ENCODE results near the gene CFAP300.

Gene CFAP300

DNA sequence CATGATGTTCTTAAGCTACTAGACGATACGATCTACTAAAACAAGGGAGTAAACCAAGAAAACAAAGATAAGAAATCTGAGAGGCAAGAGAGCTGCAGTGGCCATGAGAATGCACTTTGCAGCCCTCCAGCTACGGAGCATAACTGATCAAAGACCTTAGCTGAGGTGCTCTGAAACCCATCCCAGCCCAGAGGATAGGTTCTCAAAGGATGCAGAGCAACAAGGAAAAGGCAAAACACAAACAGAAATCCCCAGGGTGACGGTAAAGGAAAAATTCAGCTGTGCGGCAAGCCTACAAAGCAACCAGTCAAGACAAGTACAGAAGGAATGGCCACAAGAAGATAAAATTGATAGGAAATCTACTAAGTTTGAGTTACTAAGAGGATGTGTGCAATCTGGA is 32.5 kb upstream of the CFAP300 start:
- TF ChIP-seq TAF1 (IDR thresholded peaks at IDR 0.05; ENCODE audit: borderline replicate concordance, insufficient read depth, low read length) (no peak), SIN3A (IDR thresholded peaks at IDR 0.05; ENCODE audit: borderline replicate concordance, insufficient read depth, low read length) (no peak), POLR2AphosphoS5 (IDR thresholded peaks at IDR 0.05; ENCODE audit: low read depth, low read length) (no peak), FOXP2 (optimal IDR thresholded peaks at IDR 0.05; ENCODE audit: borderline replicate concordance, extremely low read depth, extremely low read length, insufficient read depth) (no peak)
- TF ChIP-seq, protein P1, sequence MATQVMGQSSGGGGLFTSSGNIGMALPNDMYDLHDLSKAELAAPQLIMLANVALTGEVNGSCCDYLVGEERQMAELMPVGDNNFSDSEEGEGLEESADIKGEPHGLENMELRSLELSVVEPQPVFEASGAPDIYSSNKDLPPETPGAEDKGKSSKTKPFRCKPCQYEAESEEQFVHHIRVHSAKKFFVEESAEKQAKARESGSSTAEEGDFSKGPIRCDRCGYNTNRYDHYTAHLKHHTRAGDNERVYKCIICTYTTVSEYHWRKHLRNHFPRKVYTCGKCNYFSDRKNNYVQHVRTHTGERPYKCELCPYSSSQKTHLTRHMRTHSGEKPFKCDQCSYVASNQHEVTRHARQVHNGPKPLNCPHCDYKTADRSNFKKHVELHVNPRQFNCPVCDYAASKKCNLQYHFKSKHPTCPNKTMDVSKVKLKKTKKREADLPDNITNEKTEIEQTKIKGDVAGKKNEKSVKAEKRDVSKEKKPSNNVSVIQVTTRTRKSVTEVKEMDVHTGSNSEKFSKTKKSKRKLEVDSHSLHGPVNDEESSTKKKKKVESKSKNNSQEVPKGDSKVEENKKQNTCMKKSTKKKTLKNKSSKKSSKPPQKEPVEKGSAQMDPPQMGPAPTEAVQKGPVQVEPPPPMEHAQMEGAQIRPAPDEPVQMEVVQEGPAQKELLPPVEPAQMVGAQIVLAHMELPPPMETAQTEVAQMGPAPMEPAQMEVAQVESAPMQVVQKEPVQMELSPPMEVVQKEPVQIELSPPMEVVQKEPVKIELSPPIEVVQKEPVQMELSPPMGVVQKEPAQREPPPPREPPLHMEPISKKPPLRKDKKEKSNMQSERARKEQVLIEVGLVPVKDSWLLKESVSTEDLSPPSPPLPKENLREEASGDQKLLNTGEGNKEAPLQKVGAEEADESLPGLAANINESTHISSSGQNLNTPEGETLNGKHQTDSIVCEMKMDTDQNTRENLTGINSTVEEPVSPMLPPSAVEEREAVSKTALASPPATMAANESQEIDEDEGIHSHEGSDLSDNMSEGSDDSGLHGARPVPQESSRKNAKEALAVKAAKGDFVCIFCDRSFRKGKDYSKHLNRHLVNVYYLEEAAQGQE (IDR thresholded peaks at IDR 0.05; ENCODE audit: insufficient read depth in 1 of 2, low read depth in 2 of 2, low read length in 2 of 2): no peak

DNA sequence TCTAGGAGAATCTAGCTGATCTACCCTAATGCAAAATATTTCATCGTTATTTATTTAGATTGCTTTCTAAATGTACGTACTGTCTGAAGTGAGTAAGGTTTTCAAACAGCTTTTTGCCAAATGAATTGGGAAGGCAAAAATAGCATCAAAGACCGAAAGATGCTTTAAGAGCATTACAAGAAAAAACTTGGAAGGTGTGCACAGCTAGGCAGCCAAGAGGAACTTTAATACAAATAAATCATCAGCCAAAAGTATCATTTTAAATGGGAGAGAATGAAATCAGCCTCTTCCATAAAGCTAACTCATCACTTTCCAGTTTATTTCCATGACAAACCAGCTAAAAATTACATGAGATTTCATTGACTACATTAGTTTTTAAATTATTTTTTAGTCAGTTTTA is 30.2 kb upstream of the CFAP300 start:
- TF ChIP-seq, protein P1 (IDR thresholded peaks at IDR 0.05; ENCODE audit: insufficient read depth in 1 of 2, low read depth in 2 of 2, low read length in 2 of 2): no peak
- no peak for TF ChIP-seq SIN3A (IDR thresholded peaks at IDR 0.05; ENCODE audit: borderline replicate concordance, insufficient read depth, low read length)
- TF ChIP-seq POLR2AphosphoS5 (IDR thresholded peaks at IDR 0.05; ENCODE audit: low read depth, low read length): no peak
- no peak for TF ChIP-seq TAF1 (IDR thresholded peaks at IDR 0.05; ENCODE audit: borderline replicate concordance, insufficient read depth, low read length)
- TF ChIP-seq FOXP2 (optimal IDR thresholded peaks at IDR 0.05; ENCODE audit: borderline replicate concordance, extremely low read depth, extremely low read length, insufficient read depth): no peak

DNA sequence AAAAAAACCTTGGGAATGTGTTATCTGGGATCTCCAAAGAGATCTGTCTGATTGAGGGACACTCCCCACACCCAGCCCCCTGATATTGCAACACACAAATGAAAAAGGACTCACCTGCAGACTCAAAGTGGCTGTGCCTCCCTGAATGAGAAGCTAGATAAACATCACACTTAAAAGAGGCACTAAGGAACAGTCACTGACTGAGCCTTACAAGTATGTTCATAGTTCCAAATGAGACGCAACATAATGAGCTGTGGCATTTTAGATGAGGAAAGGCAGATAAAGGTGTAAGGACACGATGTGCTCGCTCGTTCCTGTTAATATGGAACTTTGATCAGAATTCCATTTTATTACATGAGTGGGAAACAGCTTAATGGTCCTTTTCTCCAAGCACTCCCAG is 21.0 kb upstream of the CFAP300 start:
- TF ChIP-seq POLR2AphosphoS5 (IDR thresholded peaks at IDR 0.05; ENCODE audit: low read depth, low read length): no peak
- TF ChIP-seq FOXP2 (optimal IDR thresholded peaks at IDR 0.05; ENCODE audit: borderline replicate concordance, extremely low read depth, extremely low read length, insufficient read depth): no peak
- no peak for TF ChIP-seq TAF1 (IDR thresholded peaks at IDR 0.05; ENCODE audit: borderline replicate concordance, insufficient read depth, low read length)
- TF ChIP-seq, protein P1 (IDR thresholded peaks at IDR 0.05; ENCODE audit: insufficient read depth in 1 of 2, low read depth in 2 of 2, low read length in 2 of 2): no peak
- TF ChIP-seq SIN3A (IDR thresholded peaks at IDR 0.05; ENCODE audit: borderline replicate concordance, insufficient read depth, low read length): no peak

DNA sequence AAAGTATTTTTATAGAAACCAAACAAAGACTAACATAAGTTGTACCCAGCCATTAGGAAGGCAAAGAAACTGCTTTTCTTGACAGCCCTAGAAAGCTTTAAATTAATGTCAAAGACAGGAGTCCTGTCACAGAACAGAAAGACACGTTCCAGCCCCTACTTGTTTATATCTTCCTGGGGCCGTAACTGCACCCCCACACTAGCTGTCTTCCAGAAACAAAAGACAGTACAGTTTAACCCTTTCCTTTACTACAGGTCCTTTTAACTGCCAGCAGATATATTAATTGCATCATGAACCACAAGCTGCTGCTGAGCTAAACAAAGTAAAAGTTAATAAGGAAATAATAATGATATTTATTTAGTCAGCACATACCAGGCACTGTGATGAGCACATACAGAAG is 20.3 kb upstream of the CFAP300 start:
- TF ChIP-seq SIN3A (IDR thresholded peaks at IDR 0.05; ENCODE audit: borderline replicate concordance, insufficient read depth, low read length) (no peak), POLR2AphosphoS5 (IDR thresholded peaks at IDR 0.05; ENCODE audit: low read depth, low read length) (no peak), TAF1 (IDR thresholded peaks at IDR 0.05; ENCODE audit: borderline replicate concordance, insufficient read depth, low read length) (no peak), FOXP2 (optimal IDR thresholded peaks at IDR 0.05; ENCODE audit: borderline replicate concordance, extremely low read depth, extremely low read length, insufficient read depth) (no peak)
- TF ChIP-seq, protein P1 (IDR thresholded peaks at IDR 0.05; ENCODE audit: insufficient read depth in 1 of 2, low read depth in 2 of 2, low read length in 2 of 2): no peak

DNA sequence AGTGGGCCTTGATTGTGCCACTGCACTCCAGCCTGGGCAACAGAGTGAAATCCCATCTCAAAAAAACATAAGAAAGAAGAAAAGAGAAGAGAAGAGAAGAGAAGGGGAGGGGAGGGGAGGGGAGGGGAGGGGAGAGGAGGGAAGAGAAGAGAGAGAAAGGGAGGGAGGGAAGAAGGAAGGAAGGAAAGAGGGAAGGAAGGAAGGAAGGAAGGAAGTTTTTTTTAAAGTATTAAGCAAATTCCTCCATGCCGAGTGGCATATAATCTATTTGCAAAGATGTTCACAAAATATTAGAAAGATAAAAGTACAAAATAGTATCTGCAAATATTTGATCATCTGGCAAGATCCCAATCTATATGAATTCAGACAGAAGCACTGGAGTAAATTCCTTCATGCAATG is 10.5 kb upstream of the CFAP300 start:
- TF ChIP-seq TAF1 (IDR thresholded peaks at IDR 0.05; ENCODE audit: borderline replicate concordance, insufficient read depth, low read length): no peak
- TF ChIP-seq, protein P1 (IDR thresholded peaks at IDR 0.05; ENCODE audit: insufficient read depth in 1 of 2, low read depth in 2 of 2, low read length in 2 of 2): no peak
- no peak for TF ChIP-seq POLR2AphosphoS5 (IDR thresholded peaks at IDR 0.05; ENCODE audit: low read depth, low read length)
- no peak for TF ChIP-seq SIN3A (IDR thresholded peaks at IDR 0.05; ENCODE audit: borderline replicate concordance, insufficient read depth, low read length)
- TF ChIP-seq FOXP2 (optimal IDR thresholded peaks at IDR 0.05; ENCODE audit: borderline replicate concordance, extremely low read depth, extremely low read length, insufficient read depth): no peak
